ENCODE data around the gene DUSP1. TPM values are rescaled to one million over a fixed set of nuclear protein-coding genes. Genes with fewer than 3 reads are reported as not detected.

Gene DUSP1
- total RNA-seq, 2 experiments from 2014 or later, result 5.3 to 7.0 TPM

DNA sequence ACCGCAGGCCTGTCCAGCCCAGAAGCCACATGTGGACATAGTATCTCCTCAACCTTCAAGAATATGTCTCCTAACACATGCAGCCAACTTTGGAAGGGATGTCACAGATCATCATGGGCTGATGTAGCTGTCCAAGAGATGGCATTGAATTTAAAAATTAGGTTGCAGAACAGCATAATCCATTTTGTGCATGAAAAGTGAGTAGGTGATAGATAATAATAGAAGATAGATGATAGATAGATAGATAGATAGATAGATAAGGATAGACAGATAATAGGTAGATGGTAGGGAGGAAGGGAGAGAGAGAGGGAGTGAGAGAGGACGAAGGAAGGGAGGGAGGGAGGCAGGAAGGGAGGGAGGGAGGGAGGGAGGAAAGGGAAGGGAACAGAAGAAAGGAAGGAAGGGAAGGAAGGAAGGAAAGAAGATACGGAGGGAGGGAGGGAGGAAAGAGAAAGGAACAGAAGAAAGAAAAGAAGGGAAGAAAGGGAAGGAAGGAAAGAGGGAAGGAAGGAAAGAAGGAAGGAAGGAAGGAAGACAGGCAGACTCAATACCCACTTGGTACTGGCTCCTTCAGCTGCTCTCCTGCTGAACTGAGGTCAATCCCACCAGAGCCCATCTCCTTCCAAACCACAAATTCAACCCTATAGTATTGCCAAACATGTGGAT is 34.2 kb upstream of the DUSP1 start:
- ChIA-PET CTCF (ENCODE audit: unreplicated experiment) (no interaction called here), POLR2A (interaction anchor here (0.6 kb wide), 1 partner anchor 48 kb away, joined by 8 read pairs; no protein-coding TSS in a partner anchor)
- no peak overlapping the region for H3K4me3 ChIP-seq (ENCODE audit: low read depth, low read length, poor library complexity, severe bottlenecking)
- no peak overlapping the region for H2AFZ ChIP-seq (ENCODE audit: low read length)
- no TSS peak for BruUV-seq (replicated peaks)
- no peak overlapping the region for H3K27ac ChIP-seq (ENCODE audit: low read depth, low read length, poor library complexity, severe bottlenecking)
- DNase-seq (ENCODE audit: low spot score), result no peak
- no peaks in the 10 kb centered on the region for H3K79me2 ChIP-seq (ENCODE audit: insufficient read depth, low read depth, low read length)
- TF ChIP-seq, protein P1, sequence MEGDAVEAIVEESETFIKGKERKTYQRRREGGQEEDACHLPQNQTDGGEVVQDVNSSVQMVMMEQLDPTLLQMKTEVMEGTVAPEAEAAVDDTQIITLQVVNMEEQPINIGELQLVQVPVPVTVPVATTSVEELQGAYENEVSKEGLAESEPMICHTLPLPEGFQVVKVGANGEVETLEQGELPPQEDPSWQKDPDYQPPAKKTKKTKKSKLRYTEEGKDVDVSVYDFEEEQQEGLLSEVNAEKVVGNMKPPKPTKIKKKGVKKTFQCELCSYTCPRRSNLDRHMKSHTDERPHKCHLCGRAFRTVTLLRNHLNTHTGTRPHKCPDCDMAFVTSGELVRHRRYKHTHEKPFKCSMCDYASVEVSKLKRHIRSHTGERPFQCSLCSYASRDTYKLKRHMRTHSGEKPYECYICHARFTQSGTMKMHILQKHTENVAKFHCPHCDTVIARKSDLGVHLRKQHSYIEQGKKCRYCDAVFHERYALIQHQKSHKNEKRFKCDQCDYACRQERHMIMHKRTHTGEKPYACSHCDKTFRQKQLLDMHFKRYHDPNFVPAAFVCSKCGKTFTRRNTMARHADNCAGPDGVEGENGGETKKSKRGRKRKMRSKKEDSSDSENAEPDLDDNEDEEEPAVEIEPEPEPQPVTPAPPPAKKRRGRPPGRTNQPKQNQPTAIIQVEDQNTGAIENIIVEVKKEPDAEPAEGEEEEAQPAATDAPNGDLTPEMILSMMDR (conservative IDR thresholded peaks at IDR 0.05; ENCODE audit: low read length), result no peak
- TF ChIP-seq EZH2phosphoT487 (IDR thresholded peaks at IDR 0.05; ENCODE audit: borderline replicate concordance, low read depth, low read length), result no peak
- intact Hi-C loops (cut with micrococcal nuclease; ENCODE audit: unreplicated experiment), result no loop called here
- no peaks in the 10 kb centered on the region for H4K20me1 ChIP-seq (ENCODE audit: insufficient read depth, low read length)
- no peaks in the 10 kb centered on the region for H3K9me3 ChIP-seq (ENCODE audit: low read length)
- H3K9me2 ChIP-seq (ENCODE audit: insufficient read depth, low read length), result no peaks in the 10 kb centered on the region
- no peaks in the 10 kb centered on the region for H3K36me3 ChIP-seq (ENCODE audit: insufficient read depth, low read length)
- H3K4me1 ChIP-seq (ENCODE audit: insufficient read depth, low read length, poor library complexity, severe bottlenecking), result peaks cover 10% of the 10 kb centered on the region
- H3K4me2 ChIP-seq (ENCODE audit: low read length), result no peak overlapping the region

DNA sequence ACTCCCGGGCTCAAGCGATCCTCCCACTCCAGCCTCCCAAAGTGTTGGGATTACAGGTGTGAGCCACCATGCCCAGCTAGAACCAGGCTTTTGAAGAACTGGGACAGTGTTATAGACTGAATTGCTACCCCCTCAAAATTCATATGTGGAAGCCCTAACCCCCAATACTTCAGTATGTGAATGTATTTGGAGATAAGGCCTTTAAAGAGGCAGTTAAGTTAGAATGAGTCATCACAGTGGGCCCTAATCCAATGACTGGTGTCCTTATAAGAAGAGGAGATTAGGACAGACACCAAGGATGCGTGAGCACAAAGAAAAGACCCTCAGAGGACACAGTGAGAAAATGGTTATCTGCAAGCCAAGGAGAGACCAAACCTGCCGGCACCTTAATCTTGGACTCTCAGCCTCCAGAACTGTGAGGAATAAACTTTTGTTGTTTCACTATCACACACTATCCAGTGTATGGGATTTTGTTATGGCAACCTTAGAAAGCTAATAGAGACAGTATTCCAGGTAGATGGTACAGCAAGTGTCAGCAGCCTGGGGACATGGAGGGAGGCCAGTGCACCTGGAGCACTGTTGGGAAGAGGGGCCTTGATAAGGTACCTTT is 31.7 kb upstream of the DUSP1 start:
- H3K9me2 ChIP-seq (ENCODE audit: insufficient read depth, low read length), result no peaks in the 10 kb centered on the region
- H3K4me1 ChIP-seq (ENCODE audit: insufficient read depth, low read length, poor library complexity, severe bottlenecking), result peaks cover 9% of the 10 kb centered on the region
- intact Hi-C loops (cut with micrococcal nuclease; ENCODE audit: unreplicated experiment), result no loop called here
- ChIA-PET POLR2A (no interaction called here), CTCF (ENCODE audit: unreplicated experiment) (no interaction called here)
- no peaks in the 10 kb centered on the region for H3K36me3 ChIP-seq (ENCODE audit: insufficient read depth, low read length)
- no peak overlapping the region for H3K4me3 ChIP-seq (ENCODE audit: low read depth, low read length, poor library complexity, severe bottlenecking)
- no peak overlapping the region for H2AFZ ChIP-seq (ENCODE audit: low read length)
- H3K27ac ChIP-seq (ENCODE audit: low read depth, low read length, poor library complexity, severe bottlenecking), result no peak overlapping the region
- no peaks in the 10 kb centered on the region for H3K9me3 ChIP-seq (ENCODE audit: low read length)
- H3K79me2 ChIP-seq (ENCODE audit: insufficient read depth, low read depth, low read length), result no peaks in the 10 kb centered on the region
- BruUV-seq (replicated peaks), result no TSS peak
- no peak for DNase-seq (ENCODE audit: low spot score)
- TF ChIP-seq, protein P1 (conservative IDR thresholded peaks at IDR 0.05; ENCODE audit: low read length), result no peak
- no peak for TF ChIP-seq EZH2phosphoT487 (IDR thresholded peaks at IDR 0.05; ENCODE audit: borderline replicate concordance, low read depth, low read length)
- no peak overlapping the region for H3K4me2 ChIP-seq (ENCODE audit: low read length)
- no peaks in the 10 kb centered on the region for H4K20me1 ChIP-seq (ENCODE audit: insufficient read depth, low read length)

DNA sequence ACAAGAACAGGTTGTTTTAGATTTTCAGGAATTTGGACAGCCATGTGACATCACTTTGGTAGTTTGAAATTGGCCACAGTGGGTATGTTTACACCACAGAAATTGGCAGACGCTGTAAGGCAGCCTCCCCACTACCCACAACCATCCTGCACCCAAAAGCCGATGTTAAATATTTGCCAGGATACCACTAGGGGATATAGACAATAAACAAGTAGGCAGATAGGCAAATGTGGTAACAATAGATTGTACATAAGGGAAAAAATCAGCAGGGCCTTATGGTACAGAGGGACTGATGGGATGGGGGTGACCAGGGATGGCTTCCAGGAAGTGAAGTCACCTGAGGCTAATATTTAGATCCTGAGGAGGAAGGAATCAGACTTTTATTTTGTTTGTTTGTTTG is 31.1 kb upstream of the DUSP1 start:
- intact Hi-C loops (cut with micrococcal nuclease; ENCODE audit: unreplicated experiment), result no loop called here

More for the DNA sequence above, 31.1 kb upstream of the DUSP1 start:
- Histone ChIP-seq H3K36me3 (ENCODE audit: insufficient read depth, low read length) (no peaks in the 10 kb centered on the region), H3K4me1 (ENCODE audit: insufficient read depth, low read length, poor library complexity, severe bottlenecking) (peaks cover 4% of the 10 kb centered on the region), H3K9me2 (ENCODE audit: insufficient read depth, low read length) (no peaks in the 10 kb centered on the region), H3K4me2 (ENCODE audit: low read length) (no peak overlapping the region), H3K9me3 (ENCODE audit: low read length) (no peaks in the 10 kb centered on the region), H3K4me3 (ENCODE audit: low read depth, low read length, poor library complexity, severe bottlenecking) (no peak overlapping the region), H3K27ac (ENCODE audit: low read depth, low read length, poor library complexity, severe bottlenecking) (no peak overlapping the region), H3K79me2 (ENCODE audit: insufficient read depth, low read depth, low read length) (no peaks in the 10 kb centered on the region), H4K20me1 (ENCODE audit: insufficient read depth, low read length) (no peaks in the 10 kb centered on the region), H2AFZ (ENCODE audit: low read length) (no peak overlapping the region)
- BruUV-seq (replicated peaks), result no TSS peak
- ChIA-PET CTCF (ENCODE audit: unreplicated experiment) (no interaction called here), POLR2A (no interaction called here)
- TF ChIP-seq, protein P1 (conservative IDR thresholded peaks at IDR 0.05; ENCODE audit: low read length), result no peak
- TF ChIP-seq EZH2phosphoT487 (IDR thresholded peaks at IDR 0.05; ENCODE audit: borderline replicate concordance, low read depth, low read length), result no peak
- no peak for DNase-seq (ENCODE audit: low spot score)
